Activated B cell treated with CpG ODN at 0.5 μM for 24 hours (primary cell): ENCODE results near the gene LPAR1. TPM values are rescaled to one million over a fixed set of nuclear protein-coding genes. Genes with fewer than 3 reads are reported as not detected.

Source experiments
- ATAC-seq: fragments of 200-7000 bp; cut with Tn5 transposase; one replicate; pipeline ENCODE4 v1.10.0; 2021; ENCODE audit warnings: low read depth, mild to moderate bottlenecking, moderate library complexity
- CTCF ChIA-PET: fragments of 350-600 bp; sonication (Branson Sonifier 250); formaldehyde crosslinking; loops from one replicate; lab custom pipeline; 2021; ENCODE audit warnings: antibody characterized with exemption; lab: Charles Lee
- POLR2A ChIA-PET: fragments of 350-600 bp; sonication (Branson Sonifier 250); formaldehyde crosslinking; loops from one replicate; lab custom pipeline; 2021; ENCODE audit warnings: antibody characterized with exemption; lab: Charles Lee
- DNase-seq: peaks from one replicate; pipeline ENCODE4 v3.0.0; 2022
- H3K27ac Mint-ChIP-seq: one replicate; pipeline ENCODE4 v1.8.0; 2020; ENCODE audit warnings: mixed read lengths
- H3K27me3 Mint-ChIP-seq: one replicate; pipeline ENCODE4 v1.8.0; 2021; ENCODE audit warnings: mixed read lengths
- H3K36me3 Mint-ChIP-seq: one replicate; pipeline ENCODE4 v1.8.0; 2021; ENCODE audit warnings: low read depth, mixed read lengths
- H3K4me1 Mint-ChIP-seq: one replicate; pipeline ENCODE4 v1.8.0; 2021; ENCODE audit warnings: mixed read lengths
- H3K4me3 Mint-ChIP-seq: one replicate; pipeline ENCODE4 v1.8.0; 2020; ENCODE audit warnings: mild to moderate bottlenecking, mixed read lengths
- H3K9me3 Mint-ChIP-seq: one replicate; pipeline ENCODE4 v1.8.0; 2020; ENCODE audit warnings: mixed read lengths
- CTCF ChIP-seq: fragments of 200-600 bp; IDR thresholded peaks from one replicate; pipeline ENCODE4 v1.8.0; 2022; ENCODE audit warnings: antibody characterized with exemption, mild to moderate bottlenecking
- intact Hi-C: fragments of 100-400 bp; cut with micrococcal nuclease; formaldehyde crosslinking; loops from one replicate; pipeline ENCODE4 v1.15.1; 2024
- total RNA-seq: library from RNA; stranded (reverse); gene quantifications from 2 replicates; pipeline ENCODE4 v1.2.3, GENCODE V29; 2022

LPAR1 gene
- total RNA-seq, 1 donor from 2014 or later = not detected

GRCh38 chr9:110928599-110928998 lies 109.7 kb downstream of the LPAR1 start:
- Mint-ChIP-seq H3K4me3 (no peak overlapping the region), H3K36me3 (no peaks in the 10 kb centered on the region), H3K27ac (no peak overlapping the region), H3K9me3 (peaks cover 6% of the 10 kb centered on the region), H3K4me1 (no peaks in the 10 kb centered on the region), H3K27me3 (no peaks in the 10 kb centered on the region)
- ChIA-PET CTCF (no interaction called here), POLR2A (no interaction called here)
- intact Hi-C loops = no loop called here
- ATAC-seq (no peak), DNase-seq (no peak)
- TF ChIP-seq CTCF = no peak

GRCh38 chr9:110926828-110927487 lies 111.3 kb downstream of the LPAR1 start:
- TF ChIP-seq CTCF = no peak
- Mint-ChIP-seq H3K27ac (no peak overlapping the region), H3K27me3 (no peaks in the 10 kb centered on the region), H3K36me3 (no peaks in the 10 kb centered on the region), H3K4me1 (no peaks in the 10 kb centered on the region), H3K9me3 (peaks cover 2% of the 10 kb centered on the region), H3K4me3 (no peak overlapping the region)
- DNase-seq (no peak), ATAC-seq (no peak)
- intact Hi-C loops = no loop called here
- CTCF ChIA-PET = no interaction called here
- POLR2A ChIA-PET = no interaction called here

- ChIA-PET CTCF (no interaction called here), POLR2A (no interaction called here)
- intact Hi-C loops = no loop called here
- DNase-seq (no peak), ATAC-seq (no peak)
- no peak overlapping the region for H3K27ac Mint-ChIP-seq
- no peaks in the 10 kb centered on the region for H3K36me3 Mint-ChIP-seq
- no peak overlapping the region for H3K4me3 Mint-ChIP-seq
- no peaks in the 10 kb centered on the region for H3K9me3 Mint-ChIP-seq
- TF ChIP-seq CTCF = no peak
- no peaks in the 10 kb centered on the region for H3K4me1 Mint-ChIP-seq
- H3K27me3 Mint-ChIP-seq = no peaks in the 10 kb centered on the region
Measured at GRCh38 chr9:110923601-110924000, 114.7 kb downstream of the LPAR1 start.

- CTCF ChIA-PET = no interaction called here
Measured at GRCh38 chr9:110922145-110922544, 116.1 kb downstream of the LPAR1 start.

GRCh38 chr9:110921705-110922104 lies 116.6 kb downstream of the LPAR1 start:
- H3K27ac Mint-ChIP-seq = no peak overlapping the region
- no peak overlapping the region for H3K4me3 Mint-ChIP-seq
- ATAC-seq (no peak), DNase-seq (no peak)
- ChIA-PET CTCF (no interaction called here), POLR2A (no interaction called here)
- H3K36me3 Mint-ChIP-seq = no peaks in the 10 kb centered on the region
- no peaks in the 10 kb centered on the region for H3K9me3 Mint-ChIP-seq
- no peaks in the 10 kb centered on the region for H3K27me3 Mint-ChIP-seq
- no peaks in the 10 kb centered on the region for H3K4me1 Mint-ChIP-seq
- TF ChIP-seq CTCF = no peak
- intact Hi-C loops = no loop called here

More at GRCh38 chr9:110922145-110922544, 116.1 kb downstream of the LPAR1 start:
- H3K27me3 Mint-ChIP-seq = no peaks in the 10 kb centered on the region
- H3K9me3 Mint-ChIP-seq = no peaks in the 10 kb centered on the region
- no peaks in the 10 kb centered on the region for H3K4me1 Mint-ChIP-seq
- DNase-seq = no peak
- no peak for TF ChIP-seq CTCF
- no peak for ATAC-seq
- intact Hi-C loops = no loop called here
- POLR2A ChIA-PET = no interaction called here
- no peaks in the 10 kb centered on the region for H3K36me3 Mint-ChIP-seq
- H3K4me3 Mint-ChIP-seq = no peak overlapping the region
- H3K27ac Mint-ChIP-seq = no peak overlapping the region
